CD4-positive, CD25-positive, alpha-beta regulatory T cell (primary cell): ENCODE data around the gene GSTA3. TPM values are rescaled to one million over a fixed set of nuclear protein-coding genes. Genes with fewer than 3 reads are reported as not detected.
A peak's percentile ranks its signal among the peaks of the same experiment; 100 is the strongest.

Experiments
- ATAC-seq, 2 donors: fragments of 150-1000 bp; cut with Tn5 transposase; one replicate each; pipeline ENCODE4 v1.10.0; 2021; ENCODE audit warnings: low read depth in 2 of 2, moderate number of reproducible peaks in 2 of 2, moderate library complexity in 1 of 2
- DNase-seq, 3 donors: peaks; one replicate each; pipeline versions ENCODE4 v3.0.0 to v3.0.0-alpha.2; 2012 to 2022; ENCODE audit warnings: mixed read lengths in 1 of 3
- H3K27ac ChIP-seq: one replicate; pipeline ENCODE4 v1.7.0; 2013; ENCODE audit warnings: mild to moderate bottlenecking, low read length; ENCODE audit not compliant: insufficient read depth, poor library complexity, severe bottlenecking
- H3K27me3 ChIP-seq: one replicate; pipeline ENCODE4 v1.7.0; 2013; ENCODE audit warnings: low read length; ENCODE audit not compliant: control insufficient read depth, insufficient read depth
- H3K36me3 ChIP-seq: one replicate; pipeline ENCODE4 v1.7.0; 2013; ENCODE audit warnings: mild to moderate bottlenecking, low read length, moderate library complexity; ENCODE audit not compliant: control insufficient read depth, insufficient read depth
- H3K4me1 ChIP-seq: 2 replicates; pipeline ENCODE4 v1.7.0; 2013; ENCODE audit warnings: mild to moderate bottlenecking, low read length; ENCODE audit not compliant: insufficient read depth, control insufficient read depth, poor library complexity, severe bottlenecking
- H3K4me3 ChIP-seq: one replicate; pipeline ENCODE4 v1.7.0; 2013; ENCODE audit warnings: low read depth, mild to moderate bottlenecking, low read length, moderate library complexity
- H3K9me3 ChIP-seq, 2 experiments: 1 replicate in 1 of 2; 2 replicates in 1 of 2; pipeline ENCODE4 v1.7.0; 2013; ENCODE audit warnings: low read length in 2 of 2, mild to moderate bottlenecking in 1 of 2, moderate library complexity in 1 of 2; ENCODE audit not compliant: control insufficient read depth in 2 of 2
- H3K27ac Mint-ChIP-seq, 3 donors: one replicate each; pipeline ENCODE4 v1.8.0; 2020 to 2022; ENCODE audit warnings: mild to moderate bottlenecking in 3 of 3, mixed read lengths in 3 of 3, moderate library complexity in 2 of 3
- H3K27me3 Mint-ChIP-seq: one replicate; pipeline ENCODE4 v1.8.0; 2022; ENCODE audit warnings: mild to moderate bottlenecking, mixed read lengths
- H3K36me3 Mint-ChIP-seq: one replicate; pipeline ENCODE4 v1.8.0; 2020; ENCODE audit warnings: mixed read lengths
- H3K4me1 Mint-ChIP-seq, 4 donors: one replicate each; pipeline ENCODE4 v1.8.0; 2020 to 2022; ENCODE audit warnings: mixed read lengths in 4 of 4, mild to moderate bottlenecking in 1 of 4
- H3K4me3 Mint-ChIP-seq, 4 donors: one replicate each; pipeline ENCODE4 v1.8.0; 2020 to 2022; ENCODE audit warnings: mild to moderate bottlenecking in 4 of 4, mixed read lengths in 4 of 4, moderate library complexity in 3 of 4
- H3K9me3 Mint-ChIP-seq, 7 donors: one replicate each; pipeline ENCODE4 v1.8.0; 2020 to 2022; ENCODE audit warnings: mixed read lengths in 7 of 7, mild to moderate bottlenecking in 3 of 7, moderate library complexity in 2 of 7
- polyA plus RNA-seq, 4 donors: library from polyadenylated mRNA; unstranded; fragments of 300-500 nt; fragmentation: Illumina TruSeq; gene quantifications; one replicate each; pipeline ENCODE4 v1.2.3, GENCODE V29; 2021
- total RNA-seq: library from RNA; stranded (reverse); gene quantifications from one replicate; pipeline ENCODE4 v1.2.3, GENCODE V29; 2022

Gene GSTA3
- total and polyA plus RNA-seq, 5 donors from 2014 or later = not detected

- peaks cover 12% of the 10 kb centered on the region for H3K27me3 Mint-ChIP-seq
- Histone ChIP-seq H3K27ac (no peak overlapping the region), H3K27me3 (no peaks in the 10 kb centered on the region), H3K4me3 (no peak overlapping the region), H3K36me3 (no peaks in the 10 kb centered on the region), H3K9me3 (no peaks in the 10 kb centered on the region), H3K4me1 (no peaks in the 10 kb centered on the region)
- ATAC-seq = no peak
- no peak overlapping the region for H3K4me3 Mint-ChIP-seq
- no peaks in the 10 kb centered on the region for H3K36me3 Mint-ChIP-seq
- peaks cover 0 to 1% (median 0%) of the 10 kb centered on the region in 7 donors for H3K9me3 Mint-ChIP-seq
- H3K4me1 Mint-ChIP-seq = peaks cover 0 to 4% (median 0%) of the 10 kb centered on the region in 4 donors
- no peak overlapping the region for H3K27ac Mint-ChIP-seq
- DNase-seq = no peak
Measured at GRCh38 chr6:52937908-52938307, 28.4 kb upstream of the GSTA3 start.

- no peak for DNase-seq
- peaks cover 4% of the 10 kb centered on the region for H3K27me3 ChIP-seq
- Mint-ChIP-seq H3K27me3 (peaks cover 12% of the 10 kb centered on the region), H3K4me1 (peaks cover 0 to 4% (median 0%) of the 10 kb centered on the region in 4 donors), H3K9me3 (peaks cover 0 to 1% (median 0%) of the 10 kb centered on the region in 7 donors), H3K4me3 (no peak overlapping the region), H3K27ac (no peak overlapping the region), H3K36me3 (no peaks in the 10 kb centered on the region)
- no peak overlapping the region for H3K27ac ChIP-seq
- no peak for ATAC-seq
- no peaks in the 10 kb centered on the region for H3K36me3 ChIP-seq
- no peak overlapping the region for H3K4me3 ChIP-seq
- no peaks in the 10 kb centered on the region for H3K9me3 ChIP-seq
- H3K4me1 ChIP-seq = no peaks in the 10 kb centered on the region
Measured at GRCh38 chr6:52933778-52934177, 24.3 kb upstream of the GSTA3 start.

GRCh38 chr6:52931351-52931750 is 21.9 kb upstream of the GSTA3 start:
- Histone ChIP-seq H3K27ac (no peak overlapping the region), H3K4me1 (no peaks in the 10 kb centered on the region), H3K27me3 (peaks cover 4% of the 10 kb centered on the region), H3K9me3 (no peaks in the 10 kb centered on the region), H3K36me3 (no peaks in the 10 kb centered on the region), H3K4me3 (no peak overlapping the region)
- Mint-ChIP-seq H3K4me3 (no peak overlapping the region), H3K36me3 (no peaks in the 10 kb centered on the region), H3K9me3 (peaks cover 0 to 4% (median 0%) of the 10 kb centered on the region in 7 donors), H3K27ac (no peak overlapping the region), H3K27me3 (peaks cover 16% of the 10 kb centered on the region), H3K4me1 (peaks cover 0 to 8% (median 0%) of the 10 kb centered on the region in 4 donors)
- ATAC-seq (no peak), DNase-seq (no peak)

GRCh38 chr6:52929321-52930164 is 20.0 kb upstream of the GSTA3 start:
- Mint-ChIP-seq H3K9me3 (peaks cover 0 to 4% (median 0%) of the 10 kb centered on the region in 7 donors), H3K36me3 (no peaks in the 10 kb centered on the region), H3K4me3 (peak overlapping the region in 1 of 4 donors; percentile 29), H3K4me1 (peaks cover 0 to 4% (median 0%) of the 10 kb centered on the region in 4 donors), H3K27ac (no peak overlapping the region), H3K27me3 (peaks cover 17% of the 10 kb centered on the region)
- H3K36me3 ChIP-seq = no peaks in the 10 kb centered on the region
- H3K27ac ChIP-seq = no peak overlapping the region
- DNase-seq (no peak), ATAC-seq (no peak)
- no peaks in the 10 kb centered on the region for H3K4me1 ChIP-seq
- H3K9me3 ChIP-seq = no peaks in the 10 kb centered on the region
- peaks cover 5% of the 10 kb centered on the region for H3K27me3 ChIP-seq
- H3K4me3 ChIP-seq = no peak overlapping the region

GRCh38 chr6:52927451-52927850 is 18.0 kb upstream of the GSTA3 start:
- no peak for ATAC-seq
- H3K4me1 Mint-ChIP-seq = peaks cover 0 to 4% (median 0%) of the 10 kb centered on the region in 4 donors
- no peak overlapping the region for H3K4me3 ChIP-seq
- H3K4me1 ChIP-seq = no peaks in the 10 kb centered on the region
- H3K9me3 ChIP-seq = no peaks in the 10 kb centered on the region
- peaks cover 0 to 3% (median 0%) of the 10 kb centered on the region in 7 donors for H3K9me3 Mint-ChIP-seq
- peaks cover 5% of the 10 kb centered on the region for H3K27me3 ChIP-seq
- no peak overlapping the region for H3K27ac ChIP-seq
- H3K27ac Mint-ChIP-seq = no peak overlapping the region
- H3K36me3 Mint-ChIP-seq = no peaks in the 10 kb centered on the region
- peaks cover 17% of the 10 kb centered on the region for H3K27me3 Mint-ChIP-seq
- no peaks in the 10 kb centered on the region for H3K36me3 ChIP-seq
- no peak for DNase-seq
- H3K4me3 Mint-ChIP-seq = no peak overlapping the region

GRCh38 chr6:52925919-52926792 is 16.7 kb upstream of the GSTA3 start:
- H3K9me3 ChIP-seq = no peaks in the 10 kb centered on the region
- H3K4me3 ChIP-seq = no peak overlapping the region
- Mint-ChIP-seq H3K36me3 (no peaks in the 10 kb centered on the region), H3K27me3 (peaks cover 17% of the 10 kb centered on the region), H3K9me3 (peaks cover 0 to 3% (median 0%) of the 10 kb centered on the region in 7 donors), H3K4me3 (no peak overlapping the region), H3K4me1 (peaks cover 0 to 4% (median 0%) of the 10 kb centered on the region in 4 donors), H3K27ac (no peak overlapping the region)
- H3K27me3 ChIP-seq = peaks cover 5% of the 10 kb centered on the region
- ATAC-seq = no peak
- H3K27ac ChIP-seq = no peak overlapping the region
- no peaks in the 10 kb centered on the region for H3K4me1 ChIP-seq
- DNase-seq = no peak
- H3K36me3 ChIP-seq = no peaks in the 10 kb centered on the region

- Histone ChIP-seq H3K4me3 (no peak overlapping the region), H3K4me1 (no peaks in the 10 kb centered on the region), H3K27me3 (peaks cover 5% of the 10 kb centered on the region), H3K36me3 (no peaks in the 10 kb centered on the region), H3K9me3 (no peaks in the 10 kb centered on the region), H3K27ac (no peak overlapping the region)
- Mint-ChIP-seq H3K36me3 (no peaks in the 10 kb centered on the region), H3K27me3 (peaks cover 17% of the 10 kb centered on the region), H3K4me1 (peaks cover 0 to 4% (median 0%) of the 10 kb centered on the region in 4 donors), H3K9me3 (peaks cover 0 to 3% (median 0%) of the 10 kb centered on the region in 7 donors), H3K27ac (no peak overlapping the region), H3K4me3 (no peak overlapping the region)
- DNase-seq (no peak), ATAC-seq (no peak)
Measured at GRCh38 chr6:52925042-52925441, 15.5 kb upstream of the GSTA3 start.
